Stimulated activated naive CD4-positive, alpha-beta T cell treated with Interleukin-2 at 50 U/mL for 16 hours (primary cell): ENCODE measurements around the gene FAN1.

Experiments
- DNase-seq: peaks from one replicate; lab custom pipeline; 2025; lab: John Stamatoyannopoulos, UW

The FAN1 gene

DNA sequence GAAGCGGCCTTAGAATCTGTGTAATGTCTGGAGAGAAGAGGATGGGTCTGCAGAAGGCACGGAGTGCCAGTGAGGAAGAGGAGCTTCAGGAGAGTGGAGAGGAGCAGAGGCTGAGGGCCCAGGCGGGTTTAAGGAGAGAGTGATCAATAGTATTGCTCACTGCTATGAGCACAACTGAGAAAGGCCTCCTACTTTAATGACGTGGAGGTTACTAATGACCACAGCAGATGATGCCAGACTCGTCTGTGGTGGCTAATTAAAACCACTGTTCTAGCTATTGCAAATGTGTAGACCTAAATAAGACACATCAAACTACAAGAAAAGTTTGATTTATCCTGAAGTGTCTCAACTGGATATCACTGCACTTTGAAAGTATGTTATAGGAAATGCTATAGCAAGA, 54.5 kb downstream of the FAN1 start:
- no peak for DNase-seq

DNA sequence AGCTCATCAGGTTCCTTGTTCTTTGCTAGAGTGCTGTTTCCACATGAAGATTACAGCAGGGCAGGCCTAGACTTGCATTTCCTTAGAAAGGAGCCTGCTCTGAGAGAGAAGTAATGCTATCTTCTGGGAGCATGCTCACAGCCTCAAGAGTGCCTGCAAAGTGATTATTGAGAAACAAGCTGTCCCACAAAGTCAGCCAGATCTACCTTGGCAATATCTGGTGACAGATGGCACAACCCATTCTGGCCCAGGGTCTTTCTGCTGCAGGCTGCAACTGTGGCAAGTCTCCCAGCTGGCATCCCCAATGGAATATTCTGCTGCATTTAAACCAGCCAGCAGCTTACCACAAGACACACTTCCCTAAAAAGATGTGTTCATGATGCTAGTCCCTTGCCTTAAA, 58.4 kb downstream of the FAN1 start:
- DNase-seq: no peak

DNA sequence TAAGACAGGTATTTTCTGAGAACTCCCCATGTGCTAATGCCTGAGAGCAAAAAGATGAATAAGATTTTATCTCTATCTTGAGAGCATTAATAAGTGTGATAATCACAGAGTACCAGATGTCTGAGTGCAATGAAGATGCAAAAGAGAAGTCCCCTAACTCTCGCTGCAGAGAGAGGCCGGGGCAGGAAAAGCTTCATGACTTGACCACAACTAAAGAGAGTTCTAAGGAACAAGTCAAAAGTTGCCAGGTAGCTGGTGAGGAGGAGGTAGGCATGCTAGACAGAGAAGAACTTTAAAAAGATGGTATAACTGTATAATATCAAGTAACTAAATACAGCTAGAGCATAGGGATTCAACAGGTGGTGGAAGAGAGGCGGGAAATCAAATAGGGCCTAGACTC, 58.9 kb downstream of the FAN1 start:
- DNase-seq: no peak

DNA sequence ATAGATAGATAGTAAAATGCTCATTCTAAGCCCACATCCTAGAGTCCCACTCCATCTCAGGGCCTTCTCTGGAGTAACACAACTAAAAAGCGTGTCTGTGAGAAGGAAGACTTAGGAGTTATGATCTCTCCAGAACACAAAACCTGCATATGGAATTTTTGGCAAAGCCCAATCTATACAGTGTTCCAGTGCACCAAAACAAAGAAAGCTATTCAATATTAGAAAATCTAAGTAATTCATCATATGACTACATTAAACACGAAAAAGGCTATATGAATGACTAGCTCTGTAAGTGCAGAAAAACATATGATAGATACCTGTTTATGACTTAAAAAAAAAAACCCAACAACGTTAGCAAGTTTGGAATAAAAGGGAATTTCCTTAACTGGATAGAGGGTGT, 60.0 kb downstream of the FAN1 start:
- DNase-seq: no peak

DNA sequence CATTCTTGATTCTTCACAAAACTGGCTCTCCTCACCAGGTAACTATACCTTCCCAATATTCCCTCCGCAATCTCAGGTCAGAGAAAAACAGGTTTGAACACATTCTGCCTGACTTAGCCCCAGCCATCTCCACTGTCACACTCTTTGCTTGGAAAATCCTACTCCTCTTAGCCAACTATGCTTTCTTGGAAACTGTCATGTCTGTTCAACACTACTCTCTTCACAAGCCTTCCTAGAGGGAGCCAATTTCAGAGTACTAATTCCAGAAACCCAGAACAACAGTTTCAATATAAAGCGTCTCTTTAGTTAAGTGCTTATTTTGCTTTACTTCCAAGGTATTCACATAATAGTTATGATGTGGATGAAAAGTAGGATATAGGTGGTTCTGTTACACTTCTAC, 66.0 kb downstream of the FAN1 start:
- no peak for DNase-seq

DNA sequence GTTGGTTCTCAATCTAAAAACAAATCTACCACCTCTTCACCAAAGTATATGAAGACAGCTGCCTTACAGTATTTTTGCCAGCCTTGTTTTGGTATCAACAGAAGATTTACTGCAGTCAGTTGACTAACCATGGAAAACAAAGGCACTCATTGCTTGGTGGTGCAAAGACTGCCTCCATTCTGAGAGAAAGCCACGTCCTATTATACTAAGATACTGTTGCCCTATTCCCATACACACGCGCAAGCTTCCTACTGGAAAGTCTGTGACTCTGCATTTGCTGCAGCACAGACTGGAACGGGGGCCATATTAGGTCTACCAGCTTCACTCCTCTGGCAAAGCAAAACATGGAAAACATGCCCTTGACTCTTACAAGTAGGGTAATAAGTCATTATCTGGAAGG, 69.7 kb downstream of the FAN1 start:
- DNase-seq: no peak

DNA sequence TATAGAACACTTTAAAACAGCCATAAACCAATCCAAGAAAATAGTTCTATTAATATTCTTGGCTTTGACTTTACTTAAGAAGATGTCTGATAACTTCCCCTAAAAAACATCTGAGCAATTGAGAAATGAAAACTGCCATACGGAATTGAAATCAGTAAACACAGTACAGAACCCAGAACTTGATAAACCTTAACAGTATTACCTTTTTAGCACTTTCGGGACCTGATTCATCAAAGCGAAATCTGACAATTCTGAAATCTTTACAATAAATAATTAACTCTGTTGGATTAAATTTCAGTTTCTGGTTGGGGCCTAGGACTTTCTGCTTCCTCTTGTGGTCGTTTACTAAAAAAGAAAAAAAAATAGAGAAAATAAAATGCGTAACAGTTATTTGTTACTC, 70.4 kb downstream of the FAN1 start:
- DNase-seq: no peak

DNA sequence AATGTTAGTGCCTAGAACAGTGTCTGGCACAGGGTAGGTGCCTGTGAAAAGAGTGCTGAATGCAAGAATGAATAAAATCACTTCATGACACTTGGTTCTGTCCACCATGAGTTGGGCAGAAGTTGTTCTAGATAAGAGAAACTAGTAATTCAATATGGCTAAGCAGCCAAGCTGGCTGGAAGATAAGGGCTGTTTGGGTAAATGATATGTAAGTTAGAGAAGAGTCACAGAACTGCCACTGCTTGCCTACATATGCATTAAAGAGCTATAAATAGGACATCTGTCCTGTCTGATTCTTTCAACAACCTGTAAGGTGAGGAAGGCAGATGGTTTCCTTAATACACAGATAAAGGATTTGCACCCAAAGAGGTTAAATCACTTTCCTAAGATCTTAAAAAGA, 74.6 kb downstream of the FAN1 start:
- DNase-seq: no peak

DNA sequence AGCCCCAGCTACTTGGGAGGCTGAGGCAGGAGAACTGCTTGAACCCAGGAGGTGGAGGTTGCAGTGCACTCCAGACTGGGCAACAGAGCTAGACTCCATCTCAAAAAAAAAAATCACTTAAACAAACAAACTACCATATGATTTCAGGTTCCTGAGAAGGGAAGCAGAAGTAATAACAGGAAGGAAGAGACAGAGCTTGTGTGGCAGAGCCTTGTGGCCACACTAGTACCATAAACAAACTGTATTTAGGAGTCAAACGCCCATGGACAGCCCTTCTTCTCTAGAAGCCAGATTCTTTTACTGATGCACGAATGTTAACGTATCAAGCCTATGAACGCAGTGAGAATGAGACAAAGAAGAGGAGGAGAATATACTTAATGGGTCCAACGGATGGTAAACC, 75.7 kb downstream of the FAN1 start:
- DNase-seq: no peak

DNA sequence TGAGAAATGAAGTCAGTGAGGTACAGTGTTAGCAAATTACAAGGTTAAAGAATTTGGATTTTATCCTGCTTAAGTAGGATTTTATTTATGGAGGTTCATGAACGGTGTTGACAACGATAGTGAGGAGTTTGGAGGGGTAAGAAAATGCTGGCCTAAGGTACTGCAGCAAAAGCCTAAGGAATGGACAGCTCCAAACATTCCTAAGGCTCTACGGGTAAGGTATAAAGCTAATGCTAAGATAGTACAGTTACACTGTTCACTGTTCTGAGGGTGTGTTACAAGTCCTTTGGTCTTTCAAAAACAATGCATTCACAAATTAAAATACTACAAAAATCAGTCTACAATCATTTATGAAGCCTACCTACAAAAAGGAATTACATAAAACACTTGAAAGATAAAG, 80.4 kb downstream of the FAN1 start:
- DNase-seq: no peak

DNA sequence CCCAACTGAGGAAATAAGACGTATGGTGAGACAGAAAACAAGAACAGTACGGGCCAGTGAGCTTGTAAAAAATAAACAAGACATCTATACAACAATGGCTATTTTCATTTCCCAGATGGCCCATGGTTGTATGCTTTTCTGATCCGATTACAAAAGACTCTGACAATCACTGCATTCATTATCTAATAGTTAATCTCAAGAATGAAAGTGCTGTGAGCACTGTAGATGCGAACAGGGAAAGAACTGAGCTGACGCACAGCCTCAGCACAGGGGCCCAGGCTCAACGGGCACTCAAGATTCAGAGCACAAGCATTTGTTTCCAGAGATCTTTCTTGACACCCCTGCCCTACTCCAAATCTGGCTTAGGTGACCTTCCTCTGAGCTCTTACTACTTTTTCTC, 80.8 kb downstream of the FAN1 start:
- DNase-seq: no peak

DNA sequence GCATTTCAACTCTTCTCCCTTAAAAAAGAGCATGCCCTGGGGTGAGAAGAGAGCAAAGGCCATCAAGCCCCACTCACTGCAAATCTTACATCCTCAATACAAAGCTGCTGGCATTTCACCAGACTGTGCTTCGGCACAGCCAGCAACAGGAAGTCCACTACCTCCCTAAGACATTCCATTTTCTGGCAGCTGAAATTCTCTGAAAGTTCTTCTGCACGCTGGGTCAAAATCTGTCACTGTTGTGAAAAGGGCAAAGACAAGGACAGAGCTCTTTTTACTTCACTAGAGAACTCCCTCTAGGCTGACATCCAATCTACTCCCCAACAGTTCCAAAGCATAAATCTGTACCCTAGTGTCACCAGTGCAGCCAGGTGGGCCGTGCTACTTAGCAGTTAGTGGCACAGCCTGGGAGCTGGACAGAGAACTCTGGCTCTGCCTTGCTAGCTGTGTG, 81.4 kb downstream of the FAN1 start:
- no peak for DNase-seq

DNA sequence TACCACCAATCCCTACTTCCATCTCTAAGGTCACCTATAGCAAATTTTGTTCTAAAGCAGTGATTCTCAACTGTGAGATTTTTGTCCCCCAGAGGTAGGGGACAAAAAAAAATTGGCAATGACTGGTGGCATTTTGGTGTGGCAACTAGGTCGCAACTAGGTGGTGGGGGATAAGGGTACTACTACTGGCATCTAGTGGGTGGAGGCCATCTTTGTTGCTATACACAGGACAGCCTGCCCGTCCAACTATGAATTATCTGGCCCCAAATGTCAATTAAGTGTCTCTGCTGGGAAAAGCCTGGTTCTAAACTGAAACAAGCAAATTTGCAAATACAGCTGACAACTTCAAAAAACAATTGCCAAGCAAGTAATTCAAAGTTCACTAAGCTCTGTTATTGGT, 86.3 kb downstream of the FAN1 start:
- DNase-seq: no peak

DNA sequence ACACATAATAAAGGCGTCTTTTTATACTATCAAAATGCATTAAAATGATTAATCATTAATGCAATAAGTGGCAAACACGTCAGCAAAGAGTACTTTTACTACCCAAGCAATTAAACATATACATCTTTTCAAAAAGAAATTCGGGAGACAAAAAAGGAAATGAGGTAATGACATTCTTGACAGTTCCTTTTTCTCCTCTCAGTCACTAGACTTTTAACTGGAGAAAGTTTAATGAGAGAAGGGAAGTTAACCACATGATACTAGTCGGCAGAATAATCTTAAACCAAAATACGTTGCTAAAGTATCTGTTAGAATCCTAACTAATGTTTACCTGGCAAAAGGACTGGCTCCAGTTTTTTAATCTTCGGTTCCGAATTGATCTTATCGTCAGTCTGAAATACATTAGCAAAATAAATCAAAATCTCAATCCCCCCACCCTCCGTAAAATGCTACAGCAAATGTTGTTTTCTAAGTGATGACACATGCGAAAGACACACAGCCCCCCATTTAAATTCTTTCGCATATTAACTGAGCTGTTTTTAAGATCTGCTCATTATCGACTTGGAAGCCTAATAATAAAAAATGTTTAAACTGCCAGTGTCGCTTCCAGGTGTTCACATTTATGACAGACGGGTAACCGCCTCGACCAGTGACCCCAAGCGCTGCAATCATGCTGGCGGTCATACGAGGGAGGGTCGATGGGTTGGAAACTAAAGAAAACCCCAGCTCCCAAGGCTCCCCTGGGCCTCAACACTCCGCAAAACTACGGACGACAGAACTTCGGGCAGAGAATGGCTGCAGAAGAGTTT, 86.9 kb downstream of the FAN1 start:
- no peak for DNase-seq

DNA sequence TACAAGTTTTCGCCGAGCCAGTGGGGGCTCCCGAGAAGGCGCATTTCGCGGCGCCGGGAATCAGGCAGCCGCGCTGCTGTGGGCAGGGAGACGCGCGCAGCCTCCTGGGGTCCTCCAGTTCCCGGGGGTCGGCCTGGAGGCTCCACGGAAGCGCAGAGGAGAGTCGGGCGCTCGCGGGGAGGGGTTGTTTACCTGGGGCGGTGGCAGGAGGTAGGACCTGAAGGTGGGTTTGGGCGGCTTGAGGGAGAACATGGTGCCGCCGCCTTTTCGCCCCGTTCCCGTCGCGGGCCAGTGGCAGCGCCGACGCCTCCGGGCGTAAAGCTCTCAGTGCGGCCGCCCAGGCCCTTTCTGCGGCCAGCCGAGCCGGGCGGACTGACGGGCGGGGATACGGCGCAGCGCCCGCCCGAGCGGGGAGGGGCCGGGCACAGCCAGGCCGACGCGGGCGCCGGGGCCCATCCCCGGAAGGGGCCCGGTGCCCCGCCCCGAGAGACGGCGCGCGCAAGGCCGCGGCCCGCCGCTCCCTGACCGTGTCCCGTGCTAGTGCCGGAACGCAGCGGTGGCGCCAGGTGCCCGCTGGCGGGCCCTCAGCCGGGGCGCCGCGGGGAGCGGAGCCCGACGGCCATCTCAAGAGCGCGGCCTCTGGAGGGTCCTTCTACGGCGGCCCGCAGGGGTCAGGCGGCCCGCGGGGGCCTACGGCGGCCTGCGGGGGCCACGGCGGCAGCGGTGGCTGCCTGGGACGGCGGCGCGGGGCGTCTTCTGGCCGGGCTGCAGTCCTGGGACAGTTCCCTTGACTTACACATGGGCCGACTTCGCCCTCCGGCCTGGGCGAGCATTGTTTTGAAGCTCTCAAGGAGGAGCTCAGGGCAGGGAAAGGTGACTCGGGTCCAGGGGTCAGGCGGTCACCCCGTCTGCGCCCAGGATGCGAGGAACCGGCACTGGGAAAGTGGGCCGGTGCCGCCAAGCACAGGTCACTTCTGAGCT, 87.8 kb downstream of the FAN1 start, which contains the start of gene MTMR10:
Gene MTMR10, minus strand, starts transcription at position 374 of the 981 bp plus-strand sequence. Its CDS starts 122 bp downstream, at position 252.
- peak; percentile 56 for DNase-seq

DNA sequence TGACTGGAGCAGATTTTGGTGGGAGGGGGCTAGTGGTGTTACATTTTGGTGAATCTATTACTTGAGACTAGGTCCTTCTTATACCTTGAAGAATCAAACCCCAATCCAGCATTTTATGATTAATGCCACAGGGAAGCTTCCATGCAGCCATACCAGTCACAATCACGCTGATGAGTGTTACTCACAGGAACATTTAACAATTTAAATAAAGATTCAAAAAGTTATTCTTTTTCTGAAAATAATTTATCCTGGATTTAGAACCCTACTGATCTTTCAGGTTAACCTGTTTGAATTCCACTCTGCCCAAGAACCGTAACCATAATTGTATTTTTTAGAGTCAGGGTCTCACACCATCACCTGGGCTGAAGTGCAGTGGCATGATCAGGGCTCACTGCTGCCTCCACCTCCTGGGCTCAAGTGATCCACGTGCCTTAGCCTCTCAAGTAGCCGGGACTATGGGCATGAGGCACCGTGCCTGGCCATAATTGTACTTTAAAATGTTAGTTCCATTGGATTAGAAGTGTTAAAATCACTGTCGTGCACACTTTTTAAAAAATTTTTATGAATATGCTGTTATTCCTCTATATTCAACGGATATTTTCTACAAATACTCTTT, 88.6 kb downstream of the FAN1 start:
- DNase-seq: no peak
